ENCODE results near the gene C1R.

- no peak for TF ChIP-seq CTCF (IDR thresholded peaks at IDR 0.05; ENCODE audit: insufficient read depth, low read length, poor library complexity, severe bottlenecking)
- no peak for TF ChIP-seq EZH2phosphoT487 (conservative IDR thresholded peaks at IDR 0.05; ENCODE audit: low read length)
Measured at GRCh38 chr12:7128681-7129286, 36.5 kb upstream of the C1R start, which contains the start of gene RBP5.
